ENCODE results near the gene MAGEA1. TPM values are rescaled to one million over a fixed set of nuclear protein-coding genes. Genes with fewer than 3 reads are reported as not detected.
"Not testable (repeated sequence)": the region's sequence is repeated elsewhere in the genome, so short reads cannot be mapped to it uniquely, and the experiment has no call there.

MAGEA1 gene, protein sequence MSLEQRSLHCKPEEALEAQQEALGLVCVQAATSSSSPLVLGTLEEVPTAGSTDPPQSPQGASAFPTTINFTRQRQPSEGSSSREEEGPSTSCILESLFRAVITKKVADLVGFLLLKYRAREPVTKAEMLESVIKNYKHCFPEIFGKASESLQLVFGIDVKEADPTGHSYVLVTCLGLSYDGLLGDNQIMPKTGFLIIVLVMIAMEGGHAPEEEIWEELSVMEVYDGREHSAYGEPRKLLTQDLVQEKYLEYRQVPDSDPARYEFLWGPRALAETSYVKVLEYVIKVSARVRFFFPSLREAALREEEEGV
- total RNA-seq (2021; ENCODE audit: unreplicated experiment): not detected
- not detected in 2 replicates for polyA plus RNA-seq (2012)
- Bru-seq, nascent RNA: percentile 11 among the genes with signal in this experiment
- BruChase-seq, experiment 1, labeled RNA remaining after a 6-hour chase: not detected
- not detected for BruChase-seq, experiment 2, labeled RNA remaining after a 2-hour chase
- long read RNA-seq: 0 reads

DNA sequence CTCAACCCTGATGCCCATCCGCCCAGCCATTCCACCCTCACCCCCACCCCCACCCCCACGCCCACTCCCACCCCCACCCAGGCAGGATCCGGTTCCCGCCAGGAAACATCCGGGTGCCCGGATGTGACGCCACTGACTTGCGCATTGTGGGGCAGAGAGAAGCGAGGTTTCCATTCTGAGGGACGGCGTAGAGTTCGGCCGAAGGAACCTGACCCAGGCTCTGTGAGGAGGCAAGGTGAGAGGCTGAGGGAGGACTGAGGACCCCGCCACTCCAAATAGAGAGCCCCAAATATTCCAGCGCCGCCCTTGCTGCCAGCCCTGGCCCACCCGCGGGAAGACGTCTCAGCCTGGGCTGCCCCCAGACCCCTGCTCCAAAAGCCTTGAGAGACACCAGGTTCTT is at the start of gene MAGEA1:
Gene MAGEA1, plus strand, starts transcription at position 154 of the 400 bp plus-strand sequence. CDS start 3,106 bp downstream, outside the sequence.
- Histone ChIP-seq H3K9me3 (ENCODE audit: control insufficient read depth in 1 of 2, insufficient read depth in 1 of 2, low read depth in 1 of 2, low read length in 2 of 2) (no peaks in the 10 kb centered on the region), H3K4me1 (ENCODE audit: control insufficient read depth in 1 of 2, insufficient read depth in 2 of 2, low read length in 2 of 2) (no peaks in the 10 kb centered on the region), H2AFZ (ENCODE audit: low read depth, low read length, poor library complexity, severe bottlenecking) (no peak within 1 kb of the TSS), H3K9ac (ENCODE audit: low read length) (no peak within 1 kb of the TSS), H3K4me3 (replicated peaks in 1 of 2; ENCODE audit: low read depth in 1 of 2, low read length in 2 of 2) (no peak within 1 kb of the TSS), H3K36me3 (ENCODE audit: control insufficient read depth in 1 of 2, insufficient read depth in 2 of 2, low read length in 2 of 2) (no peaks in the 10 kb centered on the region), H3K4me2 (ENCODE audit: low read length) (no peak within 1 kb of the TSS), H3K27me3 (ENCODE audit: insufficient read depth, low read length) (0 out of 2 replicates have a peak, but pooled peaks cover 6% of the 10 kb centered on the region), H3K79me2 (ENCODE audit: insufficient read depth, low read length) (no peaks in the 10 kb centered on the region), H4K20me1 (ENCODE audit: insufficient read depth) (no peaks in the 10 kb centered on the region), H3K27ac (ENCODE audit: low read depth, low read length) (no peak within 1 kb of the TSS), H3K9me2 (ENCODE audit: insufficient read depth) (no peaks in the 10 kb centered on the region)
- intact Hi-C loops (cut with micrococcal nuclease): no loop called here
- TF ChIP-seq SIN3A (IDR thresholded peaks at IDR 0.05; ENCODE audit: low read depth) (no peak), CBX3 (IDR thresholded peaks at IDR 0.05; ENCODE audit: low read depth) (no peak), JUND (IDR thresholded peaks at IDR 0.05) (no peak), EZH2 (IDR thresholded peaks at IDR 0.05) (no peak), ELF1 (IDR thresholded peaks at IDR 0.05; ENCODE audit: borderline replicate concordance, low read depth) (no peak), FOSL1 (IDR thresholded peaks at IDR 0.05; ENCODE audit: low read depth) (no peak), ZFX (IDR thresholded peaks at IDR 0.05) (no peak), POLR2AphosphoS5 (IDR thresholded peaks at IDR 0.05; ENCODE audit: low read depth, low read length) (no peak), EZH2phosphoT487 (IDR thresholded peaks at IDR 0.05; ENCODE audit: borderline replicate concordance) (no peak), YY1 (IDR thresholded peaks at IDR 0.05; ENCODE audit: extremely low read depth, insufficient replicate concordance, low read depth, low read length) (no peak), RAD21 (IDR thresholded peaks at IDR 0.05; ENCODE audit: low read depth) (no peak)
- TF ChIP-seq, protein P1, sequence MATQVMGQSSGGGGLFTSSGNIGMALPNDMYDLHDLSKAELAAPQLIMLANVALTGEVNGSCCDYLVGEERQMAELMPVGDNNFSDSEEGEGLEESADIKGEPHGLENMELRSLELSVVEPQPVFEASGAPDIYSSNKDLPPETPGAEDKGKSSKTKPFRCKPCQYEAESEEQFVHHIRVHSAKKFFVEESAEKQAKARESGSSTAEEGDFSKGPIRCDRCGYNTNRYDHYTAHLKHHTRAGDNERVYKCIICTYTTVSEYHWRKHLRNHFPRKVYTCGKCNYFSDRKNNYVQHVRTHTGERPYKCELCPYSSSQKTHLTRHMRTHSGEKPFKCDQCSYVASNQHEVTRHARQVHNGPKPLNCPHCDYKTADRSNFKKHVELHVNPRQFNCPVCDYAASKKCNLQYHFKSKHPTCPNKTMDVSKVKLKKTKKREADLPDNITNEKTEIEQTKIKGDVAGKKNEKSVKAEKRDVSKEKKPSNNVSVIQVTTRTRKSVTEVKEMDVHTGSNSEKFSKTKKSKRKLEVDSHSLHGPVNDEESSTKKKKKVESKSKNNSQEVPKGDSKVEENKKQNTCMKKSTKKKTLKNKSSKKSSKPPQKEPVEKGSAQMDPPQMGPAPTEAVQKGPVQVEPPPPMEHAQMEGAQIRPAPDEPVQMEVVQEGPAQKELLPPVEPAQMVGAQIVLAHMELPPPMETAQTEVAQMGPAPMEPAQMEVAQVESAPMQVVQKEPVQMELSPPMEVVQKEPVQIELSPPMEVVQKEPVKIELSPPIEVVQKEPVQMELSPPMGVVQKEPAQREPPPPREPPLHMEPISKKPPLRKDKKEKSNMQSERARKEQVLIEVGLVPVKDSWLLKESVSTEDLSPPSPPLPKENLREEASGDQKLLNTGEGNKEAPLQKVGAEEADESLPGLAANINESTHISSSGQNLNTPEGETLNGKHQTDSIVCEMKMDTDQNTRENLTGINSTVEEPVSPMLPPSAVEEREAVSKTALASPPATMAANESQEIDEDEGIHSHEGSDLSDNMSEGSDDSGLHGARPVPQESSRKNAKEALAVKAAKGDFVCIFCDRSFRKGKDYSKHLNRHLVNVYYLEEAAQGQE (IDR thresholded peaks at IDR 0.05; ENCODE audit: low read depth): no peak
- TF ChIP-seq, protein P2, sequence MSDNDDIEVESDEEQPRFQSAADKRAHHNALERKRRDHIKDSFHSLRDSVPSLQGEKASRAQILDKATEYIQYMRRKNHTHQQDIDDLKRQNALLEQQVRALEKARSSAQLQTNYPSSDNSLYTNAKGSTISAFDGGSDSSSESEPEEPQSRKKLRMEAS (IDR thresholded peaks at IDR 0.05): no peak
- TF ChIP-seq, protein P3, sequence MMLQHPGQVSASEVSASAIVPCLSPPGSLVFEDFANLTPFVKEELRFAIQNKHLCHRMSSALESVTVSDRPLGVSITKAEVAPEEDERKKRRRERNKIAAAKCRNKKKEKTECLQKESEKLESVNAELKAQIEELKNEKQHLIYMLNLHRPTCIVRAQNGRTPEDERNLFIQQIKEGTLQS (IDR thresholded peaks at IDR 0.05): no peak
- TF ChIP-seq, protein P4, sequence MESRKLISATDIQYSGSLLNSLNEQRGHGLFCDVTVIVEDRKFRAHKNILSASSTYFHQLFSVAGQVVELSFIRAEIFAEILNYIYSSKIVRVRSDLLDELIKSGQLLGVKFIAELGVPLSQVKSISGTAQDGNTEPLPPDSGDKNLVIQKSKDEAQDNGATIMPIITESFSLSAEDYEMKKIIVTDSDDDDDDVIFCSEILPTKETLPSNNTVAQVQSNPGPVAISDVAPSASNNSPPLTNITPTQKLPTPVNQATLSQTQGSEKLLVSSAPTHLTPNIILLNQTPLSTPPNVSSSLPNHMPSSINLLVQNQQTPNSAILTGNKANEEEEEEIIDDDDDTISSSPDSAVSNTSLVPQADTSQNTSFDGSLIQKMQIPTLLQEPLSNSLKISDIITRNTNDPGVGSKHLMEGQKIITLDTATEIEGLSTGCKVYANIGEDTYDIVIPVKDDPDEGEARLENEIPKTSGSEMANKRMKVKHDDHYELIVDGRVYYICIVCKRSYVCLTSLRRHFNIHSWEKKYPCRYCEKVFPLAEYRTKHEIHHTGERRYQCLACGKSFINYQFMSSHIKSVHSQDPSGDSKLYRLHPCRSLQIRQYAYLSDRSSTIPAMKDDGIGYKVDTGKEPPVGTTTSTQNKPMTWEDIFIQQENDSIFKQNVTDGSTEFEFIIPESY (IDR thresholded peaks at IDR 0.05; ENCODE audit: extremely low read depth, insufficient replicate concordance, low read length): no peak
- ChIA-PET CTCF (no interaction called here), POLR2A (no interaction called here), RAD21 (ENCODE audit: low non-redundant PET in 1 of 2, low total read pairs in 2 of 2, uncharacterized antibody in 2 of 2, unreplicated experiment in 2 of 2) (no interaction called here)
- no peak for ATAC-seq
- BruUV-seq (replicated peaks): no TSS peak
- DNase-seq (ENCODE audit: low read depth, low spot score): no peak

DNA sequence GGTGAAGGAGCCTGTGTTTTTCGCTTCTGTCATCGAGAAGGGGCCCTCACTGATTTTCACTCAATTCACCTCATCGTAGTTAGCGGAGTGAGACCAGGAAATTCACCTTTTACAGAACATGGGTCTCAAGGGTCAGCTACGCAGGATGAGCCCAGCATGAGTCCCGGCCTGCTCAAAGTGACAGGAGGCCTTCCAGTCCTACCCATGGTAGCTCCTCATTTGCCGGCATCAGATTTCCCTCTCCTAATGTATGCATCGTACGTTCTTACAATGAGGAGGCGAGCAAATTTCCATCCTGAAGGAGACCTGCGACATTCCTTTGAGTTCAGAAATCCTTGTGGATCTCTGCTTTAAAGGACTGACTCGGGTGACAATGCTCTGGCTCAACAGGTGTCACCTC is 46.2 kb upstream of the MAGEA1 start:
- RAD21 ChIA-PET (ENCODE audit: low non-redundant PET in 1 of 2, low total read pairs in 2 of 2, uncharacterized antibody in 2 of 2, unreplicated experiment in 2 of 2); H3K9me3 ChIP-seq (ENCODE audit: control insufficient read depth in 1 of 2, insufficient read depth in 1 of 2, low read depth in 1 of 2, low read length in 2 of 2); H3K27ac ChIP-seq (ENCODE audit: low read depth, low read length); H4K20me1 ChIP-seq (ENCODE audit: insufficient read depth); H3K4me1 ChIP-seq (ENCODE audit: control insufficient read depth in 1 of 2, insufficient read depth in 2 of 2, low read length in 2 of 2); H3K9ac ChIP-seq (ENCODE audit: low read length); BruUV-seq (replicated peaks); CTCF ChIA-PET; H3K36me3 ChIP-seq (ENCODE audit: control insufficient read depth in 1 of 2, insufficient read depth in 2 of 2, low read length in 2 of 2); ATAC-seq; H2AFZ ChIP-seq (ENCODE audit: low read depth, low read length, poor library complexity, severe bottlenecking); H3K9me2 ChIP-seq (ENCODE audit: insufficient read depth); H3K27me3 ChIP-seq (ENCODE audit: insufficient read depth, low read length); DNase-seq (ENCODE audit: low read depth, low spot score); H3K4me2 ChIP-seq (ENCODE audit: low read length); H3K79me2 ChIP-seq (ENCODE audit: insufficient read depth, low read length); intact Hi-C loops (cut with micrococcal nuclease); POLR2A ChIA-PET; H3K4me3 ChIP-seq (replicated peaks in 1 of 2; ENCODE audit: low read depth in 1 of 2, low read length in 2 of 2): not testable (repeated sequence)
